Activated CD4-positive, alpha-beta T cell treated with anti-CD3 and anti-CD28 coated beads for 1 hour (primary cell): Measurements from ENCODE around the gene KCND2.

Source experiments
- DNase-seq: peaks from one replicate; pipeline ENCODE4 v3.0.0-alpha.2; 2020

The KCND2 gene

GRCh38 chr7:120311028-120311788 is 38.2 kb downstream of the KCND2 start:
- DNase-seq: no peak

DNA sequence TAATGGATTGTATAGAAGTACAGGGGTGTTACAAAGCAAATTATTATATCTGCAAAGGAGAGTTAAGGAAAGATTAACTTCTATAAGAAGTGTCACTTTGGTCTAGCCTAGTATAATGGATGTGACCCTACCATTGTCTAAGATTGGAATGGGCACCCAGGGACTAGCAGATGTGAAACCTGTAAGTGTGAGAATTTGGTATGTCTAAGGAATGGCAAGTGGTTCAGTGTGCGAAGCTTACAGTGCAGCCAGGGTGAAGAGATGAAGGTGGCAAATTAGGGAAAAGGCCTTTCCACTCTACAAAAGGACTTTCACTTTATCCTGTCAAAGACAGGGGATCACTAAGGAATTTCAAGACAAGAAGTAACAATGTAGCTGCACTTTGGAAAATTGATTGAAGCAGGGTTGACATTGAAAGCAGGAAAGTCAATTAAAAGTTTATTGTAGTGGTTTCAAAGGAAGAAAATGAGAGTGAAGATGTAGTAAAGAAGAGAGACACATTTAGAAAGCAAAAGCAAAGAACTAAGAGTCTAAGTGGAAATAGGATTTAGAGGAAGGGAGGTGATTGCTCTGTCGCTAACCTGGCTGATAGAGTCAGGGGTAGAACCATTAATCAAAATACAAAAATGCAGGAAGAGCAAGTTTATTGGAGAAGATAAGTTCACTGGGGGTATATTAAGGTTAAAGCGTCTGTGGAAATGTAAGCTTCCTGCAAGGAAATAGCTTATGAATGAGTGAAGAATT is 47.4 kb downstream of the KCND2 start:
- DNase-seq: no peak

- DNase-seq: no peak
Measured at GRCh38 chr7:120327054-120327453, 54.1 kb downstream of the KCND2 start.

DNA sequence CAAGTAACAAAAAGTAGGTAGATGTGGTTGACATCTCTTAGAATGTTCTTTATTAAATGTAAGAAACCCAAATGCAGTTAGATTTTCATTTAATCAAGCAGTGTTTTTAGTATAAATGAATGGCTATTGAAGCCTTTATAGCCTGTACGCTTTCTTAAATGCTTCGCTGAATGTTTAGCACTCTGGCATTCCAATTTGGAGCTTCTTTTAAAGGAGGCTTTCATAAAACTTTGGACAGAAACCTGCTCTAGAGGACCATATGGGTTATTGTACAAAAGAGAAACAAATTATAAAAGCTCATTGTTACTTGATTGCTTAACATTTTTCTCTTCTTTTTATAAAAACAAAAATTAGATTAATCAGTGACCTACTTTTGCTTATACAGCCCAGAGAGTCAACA is 59.5 kb downstream of the KCND2 start:
- DNase-seq: no peak

- no peak for DNase-seq
Measured at GRCh38 chr7:120334475-120334874, 61.5 kb downstream of the KCND2 start.

DNA sequence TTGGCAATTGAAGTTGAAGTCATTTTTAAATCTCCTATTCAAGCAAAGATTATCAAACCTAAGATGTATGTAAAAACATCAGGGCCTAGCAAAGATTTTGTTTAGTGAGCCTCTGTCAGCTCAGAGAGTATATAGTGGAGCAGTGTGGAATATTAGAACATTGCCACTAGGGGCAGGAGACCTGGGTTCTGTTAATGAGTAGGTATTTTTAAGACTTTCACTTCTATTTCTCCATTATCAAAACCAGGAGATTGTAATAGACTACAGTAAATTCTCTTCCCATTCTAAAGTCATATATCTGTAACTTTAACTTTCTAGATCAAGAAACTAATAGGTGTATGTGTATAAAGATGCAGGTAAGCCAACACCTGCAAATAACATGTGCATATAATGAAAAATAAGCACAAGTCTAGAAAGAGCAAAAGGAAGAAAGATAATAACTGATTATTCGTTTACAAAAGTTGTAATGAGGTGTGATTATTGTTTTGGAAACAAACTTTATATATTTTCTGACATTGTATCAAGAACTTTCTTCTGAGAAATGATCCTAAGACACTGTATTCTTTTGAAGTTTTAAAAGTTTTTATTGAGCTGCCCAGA is 64.4 kb downstream of the KCND2 start:
- DNase-seq: no peak

GRCh38 chr7:120344276-120344675 is 71.3 kb downstream of the KCND2 start:
- DNase-seq: no peak

DNA sequence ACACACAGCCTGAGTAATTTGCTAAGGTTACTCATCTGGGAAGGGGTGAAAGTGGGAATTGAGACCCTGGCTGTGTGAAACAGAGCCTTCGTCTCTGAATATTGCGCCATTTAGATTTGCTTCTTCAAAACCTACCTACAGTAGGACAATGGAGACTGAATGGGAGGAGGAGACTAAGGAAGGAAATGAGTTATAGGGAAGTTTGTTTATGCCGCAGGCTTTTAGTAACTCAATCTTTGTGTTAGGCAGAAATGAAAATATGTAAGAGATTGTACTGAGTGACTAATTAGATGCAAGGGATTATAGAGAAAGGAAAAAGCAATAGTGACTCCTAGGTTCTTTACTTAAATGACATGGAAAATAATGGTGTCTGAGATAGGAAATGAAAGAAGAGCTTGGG is 80.2 kb downstream of the KCND2 start:
- DNase-seq: no peak

- no peak for DNase-seq
Measured at GRCh38 chr7:120360918-120361317, 87.9 kb downstream of the KCND2 start.

- no peak for DNase-seq
Measured at GRCh38 chr7:120363414-120363813, 90.4 kb downstream of the KCND2 start.

DNA sequence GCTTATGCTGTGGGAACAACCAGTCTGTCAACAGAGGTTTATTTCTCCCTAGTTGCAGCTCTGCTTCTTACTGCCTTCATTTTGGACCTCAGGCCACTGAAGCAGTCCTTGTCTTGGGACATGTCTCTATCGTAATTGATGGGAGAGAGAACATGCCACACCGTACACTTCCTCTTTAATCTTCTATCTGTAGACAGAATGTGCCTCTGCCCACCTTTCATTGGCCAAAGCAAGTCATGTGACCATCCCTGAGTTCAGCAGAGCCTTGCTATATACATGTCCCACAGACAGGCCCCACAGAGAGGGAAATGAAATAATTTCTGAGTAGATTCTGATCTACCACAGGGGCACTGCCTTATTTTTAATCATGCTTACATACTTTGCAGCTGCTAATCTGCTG is 98.0 kb downstream of the KCND2 start:
- DNase-seq: no peak

DNA sequence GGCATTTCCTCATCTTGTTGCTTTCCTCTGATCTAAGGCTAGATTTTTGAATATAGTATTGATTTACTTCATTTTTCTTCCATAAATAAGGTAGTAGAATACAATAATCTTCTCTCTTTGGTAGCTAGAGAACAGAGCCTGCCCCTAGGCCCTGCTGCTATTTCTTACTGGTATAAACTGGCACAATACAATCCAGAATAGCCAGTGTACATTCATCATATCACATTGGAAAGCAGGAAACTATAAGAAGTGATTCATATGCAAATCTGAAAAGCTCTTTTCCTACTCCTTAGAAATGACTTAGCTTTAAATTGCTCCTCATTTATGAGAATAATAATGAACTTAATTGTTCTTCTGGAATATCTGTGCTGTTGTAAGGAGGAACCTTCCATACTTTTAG is 100.2 kb downstream of the KCND2 start:
- no peak for DNase-seq

DNA sequence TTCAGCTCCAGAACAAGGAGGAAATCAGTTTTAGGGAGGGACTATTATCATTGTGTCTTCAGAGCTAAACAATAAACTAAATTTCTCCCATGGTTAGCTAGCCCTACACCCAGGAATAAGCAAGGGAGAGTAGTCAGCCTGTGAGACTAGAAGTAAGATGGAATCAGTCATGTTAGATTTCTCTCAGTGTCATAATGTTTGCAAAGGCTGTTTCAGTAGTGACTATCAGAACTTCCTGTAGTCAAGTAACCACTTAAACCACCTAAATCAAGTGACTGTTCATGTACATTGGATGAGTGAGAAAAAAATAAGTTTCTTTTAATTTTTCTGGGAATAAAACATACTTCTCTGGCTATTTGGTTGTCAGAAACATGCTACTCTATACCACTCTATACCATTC is 121.6 kb downstream of the KCND2 start:
- DNase-seq: no peak

- DNase-seq: no peak
Measured at GRCh38 chr7:120395526-120396019, 122.6 kb downstream of the KCND2 start.

- DNase-seq: no peak
Measured at GRCh38 chr7:120398284-120399000, 125.5 kb downstream of the KCND2 start.

- DNase-seq: no peak
Measured at GRCh38 chr7:120400806-120401455, 128.0 kb downstream of the KCND2 start.

DNA sequence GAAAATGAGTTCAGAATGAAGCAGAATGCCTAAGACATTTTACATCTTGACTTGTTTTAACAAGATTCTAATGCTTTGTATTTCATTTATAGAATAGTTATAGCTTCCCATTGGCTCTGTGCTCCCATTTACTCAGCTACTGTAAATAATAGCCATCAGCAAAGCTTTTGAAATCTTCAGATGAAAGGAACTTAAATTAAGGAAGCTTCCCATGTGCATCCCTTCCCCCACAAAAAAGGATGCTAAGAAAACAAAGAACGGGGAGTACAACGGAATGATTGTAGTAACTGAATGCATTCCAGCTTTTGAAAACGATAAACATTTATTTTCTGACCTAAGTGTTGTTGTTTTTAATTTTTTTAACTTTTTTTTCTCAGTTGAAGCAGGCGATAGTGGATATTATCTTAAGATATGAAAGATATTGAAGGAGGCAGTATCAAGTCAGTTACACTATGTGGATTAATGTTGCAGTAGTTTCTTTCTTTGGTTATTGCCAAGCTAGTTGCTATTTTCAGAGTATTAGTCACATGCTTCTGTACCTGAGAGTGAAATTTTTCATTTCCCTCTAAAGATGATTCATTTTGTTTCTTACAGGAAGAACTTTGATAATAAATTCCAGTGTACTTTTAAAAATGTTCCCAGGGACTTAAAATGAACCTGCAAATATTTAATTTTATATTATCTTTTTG is 129.2 kb downstream of the KCND2 start:
- DNase-seq: no peak

DNA sequence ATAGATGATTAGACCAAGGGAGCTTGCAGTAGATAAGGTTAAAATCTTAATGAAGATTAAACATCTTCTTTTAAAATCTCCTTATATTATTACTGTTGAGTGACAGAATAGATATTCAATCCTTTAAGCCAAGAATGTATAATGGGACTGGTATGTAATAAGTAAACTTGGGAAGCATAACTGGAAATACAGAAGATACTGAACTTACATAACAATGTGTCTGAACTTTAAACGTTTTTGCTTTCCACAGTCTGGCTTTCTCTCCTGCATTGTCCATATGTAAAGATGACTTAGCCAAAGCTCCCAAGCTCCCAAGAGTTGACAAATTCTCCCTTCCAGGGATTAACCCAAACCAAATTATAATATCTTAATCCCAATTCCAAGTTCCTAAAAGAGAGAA is 129.8 kb downstream of the KCND2 start:
- no peak for DNase-seq

- no peak for DNase-seq
Measured at GRCh38 chr7:120404042-120404441, 131.1 kb downstream of the KCND2 start.

- no peak for DNase-seq
Measured at GRCh38 chr7:120405652-120406051, 132.7 kb downstream of the KCND2 start.

DNA sequence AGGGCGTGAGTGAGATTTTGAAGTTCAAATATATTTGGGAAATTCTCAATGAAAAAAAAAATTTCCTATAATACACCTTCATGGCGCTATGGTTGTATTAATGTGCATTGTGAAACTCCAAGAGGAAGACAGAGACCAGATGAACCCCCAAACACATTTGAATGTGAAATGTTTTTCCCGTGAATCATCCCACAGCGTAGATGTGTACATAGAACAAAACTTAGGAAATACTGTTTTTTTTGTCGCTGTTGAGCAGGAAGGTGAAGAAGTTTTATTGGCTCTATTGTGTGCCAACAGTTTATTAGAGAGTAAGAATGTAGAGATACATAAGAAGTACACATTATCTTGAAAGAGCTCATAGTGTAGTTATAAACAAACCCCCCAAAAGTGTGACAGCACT is 134.0 kb downstream of the KCND2 start:
- no peak for DNase-seq
